ENCODE measurements around the gene MST1. TPM values are rescaled to one million over a fixed set of nuclear protein-coding genes. Genes with fewer than 3 reads are reported as not detected.

MST1 gene
- total and polyA plus RNA-seq, 2 of the 4 experiments (the other 2 are of a cell fraction): 1.3 to 13.0 TPM

- Histone ChIP-seq H2AK9ac (replicated peaks; ENCODE audit: low read depth, low read length, poor library complexity) (no peak overlapping the region), H3K4me1 (ENCODE audit: control insufficient read depth, insufficient read depth, low read length) (peaks cover 2% of the 10 kb centered on the region; the same call in 1 of the 2 replicates), H3K9me3 (ENCODE audit: control insufficient read depth, insufficient read depth, low read length) (no peaks in the 10 kb centered on the region), H4K8ac (ENCODE audit: low read depth in 2 of 2, low read length in 2 of 2) (no peak overlapping the region), H3K27ac (ENCODE audit: insufficient read depth, low read length) (no peak overlapping the region), H3K18ac (ENCODE audit: low read depth, low read length) (no peak overlapping the region), H3K4me3 (ENCODE audit: insufficient read depth, low read depth, low read length) (no peak overlapping the region), H2BK20ac (ENCODE audit: low read depth, low read length) (no peak overlapping the region), H4K20me1 (ENCODE audit: insufficient read depth, low read length) (peaks cover 2% of the 10 kb centered on the region; the same call in 1 of the 2 replicates), H3K9me1 (ENCODE audit: insufficient read depth, low read length) (no peaks in the 10 kb centered on the region), H4K5ac (ENCODE audit: low read depth, low read length) (no peak overlapping the region), H4K91ac (ENCODE audit: insufficient read depth, low read depth, low read length) (no peak overlapping the region), H2BK120ac (ENCODE audit: low read depth, low read length) (no peak overlapping the region), H3K79me1 (ENCODE audit: low read depth in 1 of 2, low read length in 2 of 2) (no peaks in the 10 kb centered on the region), H2AK5ac (ENCODE audit: low read depth, low read length) (no peak overlapping the region), H3K9ac (ENCODE audit: low read depth, low read length) (no peak overlapping the region), H3K27me3 (ENCODE audit: control insufficient read depth, insufficient read depth, low read length) (peaks cover 11% of the 10 kb centered on the region; the same call in 1 of the 2 replicates), H2BK15ac (ENCODE audit: low read depth, low read length) (no peak overlapping the region), H3K4me2 (ENCODE audit: low read depth, low read length) (no peak overlapping the region), H3K23ac (ENCODE audit: low read depth, low read length) (no peak overlapping the region), H3K36me3 (ENCODE audit: control insufficient read depth, insufficient read depth, low read length) (no peaks in the 10 kb centered on the region), H2BK5ac (ENCODE audit: low read depth, low read length, poor library complexity, severe bottlenecking) (no peak overlapping the region), H3K56ac (ENCODE audit: extremely low read depth, insufficient read depth, low read length) (no peak overlapping the region), H3K14ac (replicated peaks; ENCODE audit: low read depth, low read length) (no peak overlapping the region), H3K4ac (ENCODE audit: low read depth, low read length) (no peak overlapping the region), H2AFZ (replicated peaks; ENCODE audit: low read length, poor library complexity) (no peak overlapping the region)
- DNase-seq (no peak), ATAC-seq (ENCODE audit: low read depth) (no peak)
- intact Hi-C loops (cut with micrococcal nuclease) (no loop called here), in situ Hi-C loops (cut with MboI; ENCODE audit: low sequenced_read_pairs) (no loop called here), dilution Hi-C loops (cut with HindIII; ENCODE audit: low sequenced_read_pairs, unreplicated experiment) (no loop called here)
- POLR2A ChIA-PET (ENCODE audit: unreplicated experiment): no interaction called here
- TF ChIP-seq CEBPB (IDR thresholded peaks at IDR 0.05; ENCODE audit: low read depth, low read length) (no peak), CTCF (conservative IDR thresholded peaks at IDR 0.05; ENCODE audit: low read depth, low read length) (no peak), RCOR1 (IDR thresholded peaks at IDR 0.05; ENCODE audit: insufficient replicate concordance, low read length) (no peak), ELK1 (IDR thresholded peaks at IDR 0.05; ENCODE audit: borderline replicate concordance, low read depth, low read length) (no peak), MXI1 (IDR thresholded peaks at IDR 0.05; ENCODE audit: borderline replicate concordance, low read depth, low read length) (no peak), CHD1 (IDR thresholded peaks at IDR 0.05; ENCODE audit: low read depth, low read length) (no peak), POLR2A (IDR thresholded peaks at IDR 0.05; ENCODE audit: low read depth, low read length) (no peak), NFE2L2 (IDR thresholded peaks at IDR 0.05; ENCODE audit: low read depth, low read length) (no peak), RAD21 (IDR thresholded peaks at IDR 0.05; ENCODE audit: low read length) (no peak), FOS (IDR thresholded peaks at IDR 0.05; ENCODE audit: low read depth, low read length) (no peak), MAFK (IDR thresholded peaks at IDR 0.05; ENCODE audit: low read depth, low read length) (no peak), BHLHE40 (IDR thresholded peaks at IDR 0.05; ENCODE audit: low read depth, low read length) (no peak), RFX5 (IDR thresholded peaks at IDR 0.05; ENCODE audit: low read depth, low read length) (no peak), USF2 (IDR thresholded peaks at IDR 0.05; ENCODE audit: low read depth, low read length) (no peak), MAZ (IDR thresholded peaks at IDR 0.05; ENCODE audit: borderline replicate concordance, low read depth, low read length) (no peak), SMC3 (IDR thresholded peaks at IDR 0.05; ENCODE audit: low read depth, low read length) (no peak)
- BruUV-seq (replicated peaks): no TSS peak
- 0% methylated on average over 3 of the region's 8 CpGs; no CpG with 5 or more reads in 1 of the 2 experiments for WGBS, 2 experiments (ENCODE audit: extremely low coverage in 2 of 2, insufficient read length in 1 of 2)
- CTCF ChIA-PET: interaction anchor here (1.8 kb wide), 1 partner anchor 127 kb away, joined by 10 read pairs; no protein-coding TSS in a partner anchor
These were observed 22.7 kb downstream of the MST1 start for GRCh38 chr3:49666592-49666991.
